ENCODE data around the gene ADCY10. TPM values are rescaled to one million over a fixed set of nuclear protein-coding genes. Genes with fewer than 3 reads are reported as not detected.
"Not testable (repeated sequence)": the region's sequence is repeated elsewhere in the genome, so short reads cannot be mapped to it uniquely, and the experiment has no call there.

Gene ADCY10
- polyA plus RNA-seq, 12 donors = 0.04 to 0.44 (median 0.13) TPM; not detected in 3

DNA sequence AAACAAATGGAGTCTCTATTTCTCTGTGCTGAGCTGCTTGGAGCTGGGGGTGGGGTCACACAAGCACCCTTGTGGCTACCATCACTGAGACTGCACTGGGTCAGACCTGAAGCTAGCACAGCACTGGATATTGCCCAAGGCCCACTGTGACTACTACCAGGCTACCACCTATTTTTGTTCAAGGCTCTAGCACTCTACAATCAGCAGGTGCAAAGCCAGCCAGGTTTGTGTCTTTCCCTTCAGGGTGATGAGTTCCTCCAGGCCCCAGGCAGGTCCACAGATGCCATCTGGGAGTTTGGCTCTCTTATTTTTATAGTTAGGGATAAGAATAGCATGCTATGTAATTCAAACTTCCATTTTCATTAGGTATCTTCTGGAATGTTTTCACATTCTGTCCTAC, 23.5 kb downstream of the ADCY10 start:
- no peak for DNase-seq

DNA sequence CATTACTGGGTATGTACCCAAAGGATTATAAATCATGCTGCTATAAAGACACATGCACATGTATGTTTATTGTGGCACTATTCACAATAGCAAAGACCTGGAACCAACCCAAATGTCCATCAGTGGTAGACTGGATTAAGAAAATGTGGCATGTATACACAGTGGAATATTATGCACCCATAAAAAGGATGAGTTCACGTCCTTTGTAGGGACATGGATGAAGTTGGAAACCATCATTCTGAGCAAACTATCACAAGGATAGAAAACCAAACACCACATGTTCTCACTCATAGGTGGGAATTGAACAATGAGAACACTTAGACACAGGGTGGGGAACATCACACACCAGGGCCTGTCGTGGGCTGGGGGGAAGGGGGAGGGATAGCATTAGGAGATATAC, 26.7 kb downstream of the ADCY10 start:
- DNase-seq = not testable (repeated sequence)

DNA sequence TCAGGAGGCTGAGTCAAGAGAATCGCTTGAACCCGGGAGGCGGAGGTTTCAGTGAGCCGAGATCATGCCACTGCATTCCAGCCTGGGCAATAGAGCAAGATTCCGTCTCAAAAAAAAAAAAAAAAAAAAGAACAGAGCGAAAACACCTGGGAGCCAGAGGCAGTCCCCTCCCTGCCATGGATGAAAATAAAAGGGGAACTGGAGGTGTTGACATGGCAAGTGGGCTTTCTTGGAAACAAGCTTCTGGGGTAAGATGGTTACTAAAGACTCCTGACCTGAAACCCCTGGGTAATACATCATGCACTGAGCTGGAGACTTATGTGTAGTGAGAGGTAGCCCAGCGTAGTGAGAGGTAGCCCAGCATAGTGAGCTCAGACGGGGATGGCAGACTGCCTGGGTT, 31.6 kb downstream of the ADCY10 start:
- no peak for DNase-seq

GRCh38 chr1:167881786-167882185, 32.1 kb downstream of the ADCY10 start:
- DNase-seq = no peak

DNA sequence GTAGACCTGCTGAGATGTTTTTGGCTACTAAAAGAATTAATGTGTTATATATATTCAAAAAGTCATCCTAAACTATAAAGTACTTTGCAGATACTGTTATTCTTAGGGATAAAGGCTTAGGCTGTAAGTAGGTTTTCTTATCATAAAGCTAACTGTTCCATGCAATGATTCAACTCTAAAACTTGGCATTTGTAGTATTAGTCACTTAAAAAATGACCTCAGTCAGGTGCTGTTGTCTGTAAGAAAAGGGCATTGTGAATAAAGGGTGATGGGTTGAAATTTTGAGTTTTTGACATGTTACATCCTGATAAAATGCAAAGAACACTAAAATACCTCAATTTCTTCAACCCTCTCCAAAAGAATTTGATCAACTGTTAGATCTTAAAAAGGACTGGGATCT, 32.9 kb downstream of the ADCY10 start:
- DNase-seq = no peak

- DNase-seq = no peak
Observed at GRCh38 chr1:167880580-167881021, 33.3 kb downstream of the ADCY10 start.

GRCh38 chr1:167879508-167879907, 34.4 kb downstream of the ADCY10 start:
- DNase-seq = no peak

DNA sequence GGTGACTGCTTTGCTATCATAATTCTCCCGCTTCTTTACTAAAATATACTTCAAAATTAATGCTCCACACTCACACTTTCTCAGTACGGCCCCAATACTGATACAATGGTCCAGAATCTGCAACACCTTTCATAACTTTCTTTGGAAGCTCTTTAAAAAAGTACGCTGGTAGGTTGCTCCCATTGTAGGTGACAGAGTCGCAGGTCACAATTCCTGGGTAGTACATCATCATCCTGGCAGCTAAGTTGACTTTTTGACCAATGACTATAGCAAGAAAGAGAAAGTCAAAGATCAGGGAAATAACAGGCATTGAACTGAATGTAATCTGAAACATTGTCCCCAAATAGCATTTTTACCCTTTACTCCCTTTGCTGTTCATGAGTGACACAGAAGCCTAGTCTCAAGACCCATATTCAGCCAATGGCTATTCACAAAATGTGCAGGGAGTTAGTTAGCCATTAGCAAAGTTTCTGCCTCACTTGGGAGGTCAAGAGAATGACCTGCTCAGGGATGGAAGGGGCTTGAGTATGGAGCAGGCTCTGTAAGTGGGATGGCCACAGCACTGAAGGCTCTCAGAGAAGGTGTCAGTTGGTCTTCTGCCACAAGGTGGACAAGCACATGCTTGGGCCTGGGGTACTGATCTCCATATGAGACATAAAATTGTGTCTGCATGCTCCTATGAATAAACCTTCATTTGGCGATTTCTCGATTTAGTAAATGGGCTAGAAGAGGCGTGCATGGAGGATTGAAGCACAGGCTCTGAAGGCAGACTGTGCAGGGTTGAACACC, 35.4 kb downstream of the ADCY10 start:
- DNase-seq = no peak

DNA sequence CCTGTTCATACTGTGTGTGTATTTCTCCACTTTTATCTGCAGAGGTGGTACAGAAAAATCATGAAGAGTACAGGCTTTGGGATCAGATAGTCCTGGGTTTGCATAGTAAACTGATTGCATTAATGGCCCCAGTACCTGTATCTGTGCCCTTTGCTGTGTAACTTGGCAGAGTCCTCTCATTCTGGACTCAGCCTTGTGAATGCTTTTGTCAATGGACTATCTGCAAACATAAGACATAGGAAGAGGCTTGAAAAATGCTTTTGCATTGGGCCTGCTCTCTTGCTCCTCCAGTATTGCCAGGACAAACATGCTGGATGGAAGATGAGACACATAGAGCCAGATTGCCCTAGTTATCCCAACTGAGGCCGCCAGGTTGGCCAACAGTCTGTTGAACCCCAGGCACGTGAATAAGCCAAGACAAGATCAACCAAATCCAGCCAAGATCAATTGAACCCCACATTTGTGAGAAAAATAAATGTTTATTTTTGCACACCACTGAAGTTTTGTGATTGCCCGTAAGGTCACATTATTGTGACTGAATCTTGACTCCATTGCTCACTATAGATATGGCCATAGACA, 37.2 kb downstream of the ADCY10 start:
- no peak for DNase-seq

GRCh38 chr1:167871331-167871730, 42.6 kb downstream of the ADCY10 start:
- no peak for DNase-seq

GRCh38 chr1:167869157-167870001, 44.6 kb downstream of the ADCY10 start:
- DNase-seq = not testable (repeated sequence)

GRCh38 chr1:167866739-167867414, 47.1 kb downstream of the ADCY10 start:
- not testable (repeated sequence) for DNase-seq

DNA sequence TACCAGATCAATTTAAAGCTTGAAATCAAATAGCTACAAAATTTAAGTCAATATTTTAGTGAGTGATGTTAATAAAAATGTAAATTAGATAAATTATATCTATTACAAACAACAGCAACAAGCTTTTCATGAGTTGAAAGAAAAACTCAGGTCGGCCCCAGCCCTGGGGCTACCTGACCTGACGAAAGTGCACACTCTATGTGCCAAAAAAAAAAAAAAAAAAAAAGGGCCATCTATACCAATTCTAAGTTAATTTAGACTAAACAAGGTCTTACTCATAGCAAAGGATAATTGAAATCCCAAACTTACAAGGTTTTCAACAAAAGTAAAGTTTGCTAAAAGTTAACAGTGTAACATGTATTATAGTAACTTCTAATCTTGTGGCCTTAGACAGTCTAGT, 47.6 kb downstream of the ADCY10 start:
- not testable (repeated sequence) for DNase-seq

DNA sequence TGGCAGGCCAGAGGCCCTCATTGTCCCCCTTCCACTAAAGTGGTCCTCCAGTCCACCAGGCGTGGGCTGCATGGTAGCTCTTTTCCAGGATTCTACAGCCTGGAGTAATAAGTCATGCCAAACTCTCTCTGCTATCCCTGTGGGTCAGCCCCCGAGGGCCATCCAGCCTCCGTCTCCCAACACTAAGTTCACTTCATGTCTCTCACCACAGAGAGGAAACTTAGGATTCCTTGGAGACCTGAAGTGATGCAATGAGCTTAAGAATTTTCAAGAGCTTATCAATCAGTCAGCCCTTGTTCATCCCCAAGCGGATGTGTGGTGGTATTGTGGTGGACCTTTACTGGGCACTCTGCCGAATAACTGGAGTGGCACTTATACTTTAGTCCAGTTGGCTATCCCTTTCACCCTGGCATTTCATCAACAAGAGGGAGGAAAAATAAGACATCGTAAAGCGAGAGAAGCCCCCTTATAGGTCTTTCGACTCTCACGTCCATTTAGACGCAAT, 48.1 kb downstream of the ADCY10 start:
- DNase-seq = not testable (repeated sequence)

DNA sequence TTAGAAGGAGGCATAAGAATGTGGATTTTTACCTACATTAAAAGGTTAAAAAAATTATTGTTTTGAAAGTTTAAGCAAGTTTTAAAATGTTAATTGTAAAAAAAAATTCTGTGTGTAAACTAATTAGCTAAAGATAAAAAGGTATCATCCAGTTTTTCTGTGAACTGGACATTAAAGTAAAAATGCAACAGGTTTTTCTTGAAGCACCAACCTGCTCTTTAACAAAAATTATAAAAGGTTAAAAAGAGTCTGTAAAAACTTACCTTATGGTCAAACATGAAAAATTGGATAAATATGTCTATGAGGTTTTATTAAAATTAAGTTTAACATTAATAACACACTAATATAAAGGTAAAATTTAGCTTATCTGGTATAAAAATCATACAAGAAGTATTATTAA, 48.7 kb downstream of the ADCY10 start:
- DNase-seq = not testable (repeated sequence)

DNA sequence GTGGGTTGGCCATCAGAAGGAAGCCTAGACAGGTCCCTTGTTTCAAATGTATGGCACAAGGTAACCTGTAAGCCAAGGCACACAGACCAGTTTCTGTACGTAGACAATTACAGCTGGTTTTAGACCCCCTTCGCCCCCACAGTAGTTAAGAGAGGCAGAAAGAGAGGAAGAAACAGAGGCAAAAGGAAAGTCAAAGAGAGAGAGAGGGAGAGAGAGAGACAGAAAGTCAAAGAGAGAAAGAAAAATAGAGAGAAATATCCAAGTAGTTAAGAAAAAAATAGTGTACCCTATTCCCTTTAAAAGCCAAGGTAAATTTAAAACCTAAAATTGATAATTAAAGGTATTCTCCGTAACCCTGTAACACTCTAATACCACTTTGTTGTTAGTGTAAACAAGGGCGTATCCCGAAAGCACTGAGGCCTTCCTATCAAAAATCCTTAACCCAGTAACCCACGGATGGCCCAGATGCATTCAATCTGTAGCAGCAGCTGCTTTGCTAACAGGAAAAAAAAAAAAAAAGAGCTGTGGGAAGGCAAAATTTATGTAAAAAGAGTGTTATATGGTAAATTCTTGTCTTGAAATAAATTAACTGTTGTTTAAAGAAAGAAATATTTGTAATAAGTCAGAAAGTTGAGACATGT, 49.4 kb downstream of the ADCY10 start:
- DNase-seq = no peak

GRCh38 chr1:167863921-167864279, 50.0 kb downstream of the ADCY10 start:
- DNase-seq = no peak

DNA sequence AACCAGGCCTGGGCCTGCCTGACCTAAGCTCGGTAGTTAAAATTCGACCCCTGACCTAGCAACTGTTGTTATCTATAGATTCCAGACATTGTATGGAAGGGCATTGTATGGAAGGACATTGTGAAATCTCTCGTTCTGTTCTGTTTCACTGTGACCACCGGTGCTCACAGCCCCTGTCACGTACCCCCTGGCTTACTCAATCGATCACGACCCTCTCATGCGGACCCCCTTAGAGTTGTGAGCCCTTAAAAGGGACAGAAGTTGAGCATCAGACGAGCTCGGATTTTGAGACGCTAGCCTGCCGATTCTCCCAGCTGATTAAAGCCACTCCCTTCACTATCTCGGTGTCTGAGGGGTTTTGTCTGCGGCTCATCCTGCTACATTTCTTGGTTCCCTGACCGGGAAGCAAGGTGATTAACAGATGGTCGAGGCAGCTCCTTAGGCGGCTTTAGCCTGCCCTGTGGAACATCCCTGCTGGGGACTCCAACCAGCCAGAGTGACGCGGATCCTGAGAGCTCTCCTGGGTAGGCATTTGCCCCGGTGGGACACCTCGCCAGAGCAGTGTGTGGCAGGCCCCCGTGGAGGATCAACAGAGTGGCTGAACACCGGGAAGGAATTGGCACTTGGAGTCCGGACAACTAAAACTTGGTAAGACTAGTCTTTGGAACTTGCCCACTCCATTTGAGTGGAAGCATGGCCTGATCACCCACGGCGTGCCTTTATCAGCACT, 50.6 kb downstream of the ADCY10 start:
- not testable (repeated sequence) for DNase-seq

- DNase-seq = no peak
Observed at GRCh38 chr1:167862432-167863076, 51.4 kb downstream of the ADCY10 start.
